ENCODE measurements around the gene FOXP1. TPM values are rescaled to one million over a fixed set of nuclear protein-coding genes. Genes with fewer than 3 reads are reported as not detected.

FOXP1 gene
- total RNA-seq, 1 donor from 2014 or later = 113 TPM

DNA sequence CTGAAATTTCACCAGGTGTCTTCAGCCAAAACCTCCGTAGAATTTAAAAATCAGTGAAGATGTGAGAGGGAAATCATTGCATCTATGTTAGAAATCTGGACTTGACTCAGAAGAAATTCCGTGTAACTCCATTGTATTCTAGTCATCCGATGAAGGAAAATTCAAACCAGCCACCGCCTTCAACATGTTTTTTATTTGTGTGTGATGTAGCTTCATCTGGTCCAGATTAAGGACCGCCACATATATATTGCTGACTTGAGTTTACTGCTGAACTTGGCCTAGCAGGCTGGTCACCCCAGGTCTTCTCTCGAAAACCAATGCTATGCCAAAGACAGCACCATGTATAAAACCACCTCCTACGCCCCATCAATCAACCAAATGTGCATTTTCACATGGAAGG is 120.9 kb downstream of the FOXP1 start:
- H3K27me3 Mint-ChIP-seq = no peaks in the 10 kb centered on the region
- TF ChIP-seq, protein P1, sequence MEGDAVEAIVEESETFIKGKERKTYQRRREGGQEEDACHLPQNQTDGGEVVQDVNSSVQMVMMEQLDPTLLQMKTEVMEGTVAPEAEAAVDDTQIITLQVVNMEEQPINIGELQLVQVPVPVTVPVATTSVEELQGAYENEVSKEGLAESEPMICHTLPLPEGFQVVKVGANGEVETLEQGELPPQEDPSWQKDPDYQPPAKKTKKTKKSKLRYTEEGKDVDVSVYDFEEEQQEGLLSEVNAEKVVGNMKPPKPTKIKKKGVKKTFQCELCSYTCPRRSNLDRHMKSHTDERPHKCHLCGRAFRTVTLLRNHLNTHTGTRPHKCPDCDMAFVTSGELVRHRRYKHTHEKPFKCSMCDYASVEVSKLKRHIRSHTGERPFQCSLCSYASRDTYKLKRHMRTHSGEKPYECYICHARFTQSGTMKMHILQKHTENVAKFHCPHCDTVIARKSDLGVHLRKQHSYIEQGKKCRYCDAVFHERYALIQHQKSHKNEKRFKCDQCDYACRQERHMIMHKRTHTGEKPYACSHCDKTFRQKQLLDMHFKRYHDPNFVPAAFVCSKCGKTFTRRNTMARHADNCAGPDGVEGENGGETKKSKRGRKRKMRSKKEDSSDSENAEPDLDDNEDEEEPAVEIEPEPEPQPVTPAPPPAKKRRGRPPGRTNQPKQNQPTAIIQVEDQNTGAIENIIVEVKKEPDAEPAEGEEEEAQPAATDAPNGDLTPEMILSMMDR (conservative IDR thresholded peaks at IDR 0.05) = no peak
- no peaks in the 10 kb centered on the region for H3K9me3 Mint-ChIP-seq
- H3K27ac Mint-ChIP-seq = peak overlapping the region; percentile 93
- H3K4me3 Mint-ChIP-seq = no peak overlapping the region
- H3K36me3 Mint-ChIP-seq = peaks cover 19% of the 10 kb centered on the region
- H3K4me1 Mint-ChIP-seq (ENCODE audit: unreplicated experiment) = peaks cover 42% of the 10 kb centered on the region
- DNase-seq (ENCODE audit: extremely low spot score, unreplicated experiment) = no peak

DNA sequence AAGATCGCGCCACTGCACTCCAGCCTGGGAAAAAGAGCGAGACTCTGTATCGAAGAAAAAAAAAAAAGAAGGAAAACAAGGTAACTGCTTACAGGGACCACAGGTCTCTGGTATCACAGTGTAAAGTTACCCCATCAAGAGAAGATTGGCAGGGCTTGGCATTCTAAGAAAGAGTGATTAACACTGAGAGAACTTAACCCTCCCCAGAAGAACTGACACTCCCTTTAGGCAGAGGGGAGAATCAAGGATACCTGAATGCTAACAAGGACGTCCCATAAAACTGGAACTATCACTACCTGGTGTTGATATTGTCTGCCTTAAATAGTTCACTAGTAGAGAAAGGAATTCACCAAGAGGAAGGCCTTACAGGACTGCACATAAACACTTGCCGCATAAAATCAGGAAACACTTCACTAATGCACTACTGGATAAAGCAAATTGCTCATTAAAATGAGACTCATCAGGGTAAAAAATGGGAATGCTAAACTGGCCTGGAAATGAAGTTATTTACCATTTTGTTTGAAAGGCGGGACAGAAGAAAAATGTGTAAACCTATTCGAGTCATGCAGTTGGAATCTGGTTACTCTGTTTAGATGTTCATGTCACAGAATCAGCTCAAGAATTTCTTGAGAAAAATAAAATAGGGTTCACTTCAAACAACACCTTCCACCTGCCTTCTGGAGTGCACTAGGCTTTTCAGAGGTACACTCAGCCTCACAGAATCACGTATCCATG is 121.6 kb downstream of the FOXP1 start:
- no peaks in the 10 kb centered on the region for H3K9me3 Mint-ChIP-seq
- peak overlapping the region; percentile 93 for H3K27ac Mint-ChIP-seq

DNA sequence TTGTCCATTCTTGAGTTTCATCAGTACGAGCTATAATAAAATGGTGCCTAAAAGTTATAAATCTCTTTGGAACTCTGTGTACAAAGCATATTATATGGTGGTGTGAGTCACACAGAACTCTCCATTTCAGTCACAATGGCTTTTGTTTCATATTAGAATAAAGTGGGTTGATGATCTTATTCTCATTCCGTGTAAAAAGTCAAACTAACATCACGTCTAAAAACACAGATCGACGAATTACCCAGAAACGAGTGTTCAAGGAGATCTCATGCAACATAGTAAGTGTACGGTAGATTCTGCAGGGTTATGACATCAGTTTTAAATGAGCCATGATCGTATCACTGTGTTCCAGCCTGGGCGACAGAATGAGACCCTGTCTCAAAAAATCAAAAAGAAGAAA is 122.4 kb downstream of the FOXP1 start:
- no peaks in the 10 kb centered on the region for H3K27me3 Mint-ChIP-seq
- no peak overlapping the region for H3K4me3 Mint-ChIP-seq
- H3K9me3 Mint-ChIP-seq = no peaks in the 10 kb centered on the region
- H3K4me1 Mint-ChIP-seq (ENCODE audit: unreplicated experiment) = peaks cover 41% of the 10 kb centered on the region
- TF ChIP-seq, protein P1 (conservative IDR thresholded peaks at IDR 0.05) = no peak
- H3K27ac Mint-ChIP-seq = peak overlapping the region; percentile 93
- no peak for DNase-seq (ENCODE audit: extremely low spot score, unreplicated experiment)
- H3K36me3 Mint-ChIP-seq = peaks cover 16% of the 10 kb centered on the region

More for the DNA sequence above, 121.6 kb downstream of the FOXP1 start:
- no peaks in the 10 kb centered on the region for H3K27me3 Mint-ChIP-seq
- TF ChIP-seq, protein P1 (conservative IDR thresholded peaks at IDR 0.05) = no peak
- H3K4me3 Mint-ChIP-seq = peak overlapping the region; percentile 40
- DNase-seq (ENCODE audit: extremely low spot score, unreplicated experiment) = no peak
- H3K36me3 Mint-ChIP-seq = peaks cover 16% of the 10 kb centered on the region
- H3K4me1 Mint-ChIP-seq (ENCODE audit: unreplicated experiment) = peaks cover 38% of the 10 kb centered on the region

DNA sequence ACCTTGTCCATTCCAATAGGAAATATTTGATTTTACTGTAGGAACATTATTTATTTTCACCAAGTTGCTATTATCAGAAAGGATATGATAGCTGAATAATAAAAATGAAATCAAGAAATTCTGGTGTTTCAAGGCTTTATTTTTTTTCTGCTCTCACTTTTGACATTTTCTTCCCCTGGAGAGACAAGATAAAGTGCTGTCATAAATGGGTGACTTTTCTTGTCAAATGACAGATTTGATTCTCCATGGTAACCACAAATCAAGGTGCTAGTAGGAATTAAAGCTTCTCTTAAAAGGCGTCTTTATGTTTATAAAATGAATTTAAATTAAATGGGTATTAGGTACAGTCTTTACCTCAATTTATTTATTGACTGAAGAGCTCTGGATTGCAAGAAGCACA is 124.6 kb downstream of the FOXP1 start:
- Mint-ChIP-seq H3K9me3 (no peaks in the 10 kb centered on the region), H3K36me3 (peaks cover 16% of the 10 kb centered on the region), H3K4me3 (no peak overlapping the region), H3K4me1 (ENCODE audit: unreplicated experiment) (peaks cover 54% of the 10 kb centered on the region), H3K27me3 (no peaks in the 10 kb centered on the region), H3K27ac (no peak overlapping the region)
- TF ChIP-seq, protein P1 (conservative IDR thresholded peaks at IDR 0.05) = no peak
- no peak for DNase-seq (ENCODE audit: extremely low spot score, unreplicated experiment)

DNA sequence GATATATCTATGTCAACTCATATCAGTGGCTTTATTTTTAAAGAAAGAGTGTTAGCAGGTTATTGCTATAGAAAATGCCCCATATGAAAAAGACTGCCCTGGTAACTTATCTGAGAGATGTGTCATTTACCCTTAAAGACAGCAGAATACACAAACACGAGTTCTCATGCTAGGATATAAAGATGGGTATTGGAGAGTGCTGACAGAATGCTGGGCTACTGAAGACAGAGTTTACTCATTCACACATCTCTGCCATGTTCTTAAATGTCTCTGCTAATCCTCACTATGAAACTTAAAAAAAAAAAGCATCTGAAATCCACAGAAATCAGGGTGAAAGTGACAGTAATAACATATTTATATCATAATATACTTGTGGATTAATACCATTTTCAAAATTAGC is 126.7 kb downstream of the FOXP1 start:
- no peak for DNase-seq (ENCODE audit: extremely low spot score, unreplicated experiment)
- TF ChIP-seq, protein P1 (conservative IDR thresholded peaks at IDR 0.05) = no peak
- Mint-ChIP-seq H3K9me3 (no peaks in the 10 kb centered on the region), H3K4me1 (ENCODE audit: unreplicated experiment) (peaks cover 52% of the 10 kb centered on the region), H3K27me3 (no peaks in the 10 kb centered on the region), H3K27ac (no peak overlapping the region), H3K36me3 (peaks cover 6% of the 10 kb centered on the region), H3K4me3 (no peak overlapping the region)

Data from type B pancreatic cell (in vitro differentiated cells).